Erythroblast (primary cell): ENCODE measurements around the gene COASY.

Source experiments
- GATA1 ChIP-seq: IDR thresholded peaks from 2 replicates; pipeline ENCODE4 v1.6.1; 2011; ENCODE audit warnings: low read depth, mild to moderate bottlenecking, control low read depth, low read length, moderate library complexity
- POLR2A ChIP-seq: IDR thresholded peaks from 2 replicates; pipeline ENCODE4 v1.6.1; 2011; ENCODE audit warnings: mild to moderate bottlenecking, low read length

GRCh38 chr17:42560246-42560645 is 1.7 kb upstream of the COASY start:
- TF ChIP-seq POLR2A, result no peak
- no peak for TF ChIP-seq GATA1
